ENCODE results near the gene RALGAPB.

RALGAPB gene

GRCh38 chr20:38617830-38618196 lies 145.2 kb downstream of the RALGAPB start:
- no peak for DNase-seq

DNA sequence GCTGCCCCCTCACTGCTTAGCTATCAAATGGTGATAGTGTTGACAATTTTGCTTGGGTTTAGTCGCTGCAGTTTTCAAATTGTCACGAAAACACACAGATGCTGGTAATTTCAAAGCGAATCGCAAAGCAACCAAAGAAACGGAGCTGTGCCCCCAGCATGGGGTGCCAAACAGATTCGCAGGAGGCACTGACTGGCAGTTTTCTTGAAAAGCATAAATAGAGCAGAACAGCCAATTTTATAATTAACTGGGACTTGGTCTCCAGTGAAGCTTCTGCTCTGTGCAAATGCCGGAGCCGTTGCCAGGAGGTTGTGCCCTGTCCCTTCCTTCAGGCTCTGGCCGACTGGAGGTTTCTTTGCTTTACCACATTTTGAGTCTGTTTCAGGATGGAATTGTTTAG lies 147.8 kb downstream of the RALGAPB start:
- peak; percentile 33 for DNase-seq

- DNase-seq, result peak; percentile 39
Measured at GRCh38 chr20:38623061-38623460, 150.4 kb downstream of the RALGAPB start.

- no peak for DNase-seq
Measured at GRCh38 chr20:38624084-38624483, 151.4 kb downstream of the RALGAPB start.

DNA sequence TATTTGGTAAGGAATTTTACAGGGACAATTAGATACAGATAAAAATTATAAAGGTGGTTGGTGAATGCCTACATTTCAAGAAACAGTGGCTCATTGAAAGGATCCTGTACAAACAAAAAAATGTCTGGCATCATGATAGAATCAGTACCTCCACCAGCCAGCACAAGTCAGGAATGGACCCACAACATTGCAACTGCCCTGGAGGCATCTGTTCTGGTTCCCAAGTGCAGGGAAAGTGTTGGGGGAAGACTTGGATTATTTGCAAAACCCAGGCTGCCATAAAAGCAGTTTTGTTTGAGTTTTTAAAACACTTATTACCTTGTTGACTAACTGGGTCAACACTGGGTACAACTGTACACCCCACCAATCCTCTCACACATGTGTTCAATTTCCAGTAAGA lies 153.3 kb downstream of the RALGAPB start:
- DNase-seq, result no peak

DNA sequence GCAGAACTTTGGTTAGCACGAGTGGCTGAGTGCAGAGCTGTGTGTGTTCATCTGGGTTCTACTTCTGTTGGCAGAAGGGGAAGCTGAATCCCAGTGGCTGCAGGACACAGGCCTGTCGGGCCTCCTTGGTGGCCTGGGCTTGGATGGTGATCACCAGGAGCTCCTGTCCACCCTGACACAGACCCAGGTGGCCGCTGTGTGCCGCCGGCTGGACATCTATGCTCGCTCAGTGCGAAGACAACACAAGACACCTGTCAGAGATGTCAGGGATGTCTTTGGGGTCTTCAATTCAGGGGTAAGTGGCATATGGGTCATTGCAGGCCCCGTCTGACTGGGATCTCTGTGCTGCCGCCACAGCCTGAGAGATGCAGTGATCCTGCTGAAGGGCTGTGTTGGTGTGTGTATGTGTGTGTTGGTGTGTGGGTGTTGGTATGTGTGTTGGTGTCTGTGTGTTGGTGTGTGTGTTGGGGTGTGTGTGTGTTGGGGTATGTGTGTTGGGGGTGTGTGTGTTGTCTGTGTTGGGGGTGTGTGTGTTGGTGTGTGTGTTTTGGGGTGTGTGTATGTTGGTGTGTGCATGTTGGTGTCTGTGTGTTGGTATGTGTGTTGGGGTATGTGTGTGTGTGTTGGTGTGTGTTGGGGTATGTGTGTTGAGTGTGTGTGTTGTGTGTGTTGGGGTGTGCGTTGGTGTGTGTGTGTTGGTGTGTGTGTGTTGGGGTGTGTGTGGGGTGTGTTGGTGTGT lies 154.4 kb downstream of the RALGAPB start:
- DNase-seq, result no peak
